ENCODE measurements around the gene IGSF3. TPM values are rescaled to one million over a fixed set of nuclear protein-coding genes. Genes with fewer than 3 reads are reported as not detected.

Gene IGSF3
- total and polyA plus RNA-seq, 10 of the 15 experiments (the other 5 are each of a cell fraction or from before 2014, with no cell fraction given), result 1.4 to 18.0 (median 9.6) TPM

GRCh38 chr1:116560704-116561490 lies 106.6 kb downstream of the IGSF3 start (continued):
- peak; percentile 37; the same call in 1 of the 2 replicates for TF ChIP-seq ZBED1 (IDR thresholded peaks at IDR 0.05; ENCODE audit: borderline replicate concordance)
- no peak for TF ChIP-seq SKIL (IDR thresholded peaks at IDR 0.05; ENCODE audit: low read depth, poor library complexity, severe bottlenecking)
- TF ChIP-seq CBX5 (IDR thresholded peaks at IDR 0.05; ENCODE audit: low read depth), result no peak
- TF ChIP-seq CTCF (IDR thresholded peaks at IDR 0.05 in 2 of 3, conservative IDR thresholded peaks at IDR 0.05 in 1 of 3; ENCODE audit: control insufficient read depth in 2 of 3, extremely low read depth in 1 of 3, insufficient read depth in 1 of 3, low read depth in 3 of 3, low read length in 3 of 3), result no peak
- TF ChIP-seq ATF7 (IDR thresholded peaks at IDR 0.05; ENCODE audit: low read depth), result no peak
- no peak for TF ChIP-seq NFXL1 (IDR thresholded peaks at IDR 0.05; ENCODE audit: borderline replicate concordance)
- 0 out of 2 replicates have a peak, but pooled peaks have one; percentile 10 for TF ChIP-seq IRF4 (IDR thresholded peaks at IDR 0.05; ENCODE audit: low read depth, low read length)
- peak; percentile 60; the same call in 2 of the 3 replicates for TF ChIP-seq POU2F2 (IDR thresholded peaks at IDR 0.05; ENCODE audit: borderline replicate concordance, low read depth, low read length)
- peak; percentile 43; the same call in 1 of the 2 replicates for TF ChIP-seq CREM (IDR thresholded peaks at IDR 0.05; ENCODE audit: low read depth)
- TF ChIP-seq SMAD1 (IDR thresholded peaks at IDR 0.05; ENCODE audit: low read depth, partially characterized antibody), result peak; percentile 71
- peak; percentile 75 for TF ChIP-seq SPI1 (IDR thresholded peaks at IDR 0.05; ENCODE audit: borderline replicate concordance, insufficient read depth, low read depth, low read length)
- TF ChIP-seq POLR2AphosphoS5 (IDR thresholded peaks at IDR 0.05; ENCODE audit: low read length), result peak; percentile 68; the same call in 1 of the 2 replicates
- TF ChIP-seq ZNF622 (IDR thresholded peaks at IDR 0.05), result no peak
- TF ChIP-seq ZNF24 (IDR thresholded peaks at IDR 0.05), result no peak
- TF ChIP-seq NFIC (IDR thresholded peaks at IDR 0.05; ENCODE audit: low read depth, low read length), result peak; percentile 76
- no peak for TF ChIP-seq ZNF217 (IDR thresholded peaks at IDR 0.05)
- no peak for TF ChIP-seq NFYA (IDR thresholded peaks at IDR 0.05; ENCODE audit: borderline replicate concordance, low read depth, low read length)
- TF ChIP-seq BCL3 (IDR thresholded peaks at IDR 0.05; ENCODE audit: borderline replicate concordance, insufficient read depth, low read depth, low read length, poor library complexity, severe bottlenecking), result no peak
- no peak for TF ChIP-seq ZZZ3 (IDR thresholded peaks at IDR 0.05; ENCODE audit: control insufficient read depth, insufficient read length, low read depth)
- TF ChIP-seq IKZF2 (IDR thresholded peaks at IDR 0.05), result peak; percentile 58 to 63
- peak; percentile 53 for TF ChIP-seq ATF2 (IDR thresholded peaks at IDR 0.05; ENCODE audit: low read length)
- TF ChIP-seq SUPT20H (IDR thresholded peaks at IDR 0.05; ENCODE audit: borderline replicate concordance, control insufficient read depth, low read depth, low read length), result no peak
- 0 out of 2 replicates have a peak, but pooled peaks have one; percentile 33 for TF ChIP-seq DPF2 (IDR thresholded peaks at IDR 0.05)
- no peak for TF ChIP-seq RAD51 (IDR thresholded peaks at IDR 0.05)
